Motor neuron (in vitro differentiated cells): ENCODE measurements around the gene CEP295NL. TPM values are rescaled to one million over a fixed set of nuclear protein-coding genes. Genes with fewer than 3 reads are reported as not detected.
"Not testable (repeated sequence)": the region's sequence is repeated elsewhere in the genome, so short reads cannot be mapped to it uniquely, and the experiment has no call there.

Experiments used
- ATAC-seq, 8 experiments: fragments of 200-7000 bp; cut with Tn5 transposase; replicated peaks in 6 of 8; 2 replicates each; pipeline ENCODE4 v1.8.0; 2021; ENCODE audit warnings: mild to moderate bottlenecking in 8 of 8, moderate library complexity in 8 of 8
- H3K27ac ChIP-seq, 2 donors: fragments of 250-450 bp; sonication (Bioruptor Pico); 2 replicates each; pipeline ENCODE4 v1.9.0; 2021; ENCODE audit warnings: antibody characterized with exemption in 2 of 2, mild to moderate bottlenecking in 2 of 2, moderate library complexity in 1 of 2
- H3K4me1 ChIP-seq, 2 donors: fragments of 250-450 bp; sonication (Bioruptor Pico); replicated peaks in 1 of 2; 2 replicates each; pipeline ENCODE4 v1.6.1; 2021; ENCODE audit warnings: antibody characterized with exemption in 2 of 2, mild to moderate bottlenecking in 2 of 2, moderate library complexity in 1 of 2
- H3K4me3 ChIP-seq, 5 donors: fragments of 250-450 bp; sonication (Bioruptor Pico); 2 replicates each; pipeline ENCODE4 v1.9.0; 2021; ENCODE audit warnings: antibody characterized with exemption in 5 of 5, mild to moderate bottlenecking in 5 of 5, moderate library complexity in 4 of 5
- WGBS, 10 experiments: fragments of 450-650 bp; shearing (Covaris generic); methylation state at CpG; one replicate each; pipeline ENCODE4 v1.0.0; 2022; 5-methylcytosine and 5-hydroxymethylcytosine counted together
- in situ Hi-C, 9 experiments: fragments of 400-800 bp; cut with MboI; loops; one replicate each; pipeline ENCODE4 v1.15.0; 2021; ENCODE audit warnings: low sequenced_read_pairs in 9 of 9, low pct_unique_long_range_greater_than_20kb in 2 of 9; ENCODE audit not compliant: unreplicated experiment in 9 of 9
- total RNA-seq, 8 experiments: library from RNA; unstranded; fragments of 300-600 nt; gene quantifications; 2 replicates each; pipeline versions ENCODE4 v1.2.3 to v1.2.4, GENCODE V29; 2022

The CEP295NL gene
- total RNA-seq, 8 experiments from 2014 or later: 0.29 to 1.7 (median 0.61) TPM

GRCh38 chr17:78910497-78911284 is 7.7 kb upstream of the CEP295NL start:
- WGBS, 10 experiments: 20 to 98% (median 90%) methylated on average over 1 to 10 of the region's 11 CpGs
- Histone ChIP-seq H3K27ac (no peak overlapping the region), H3K4me1 (peaks cover 0 to 12% of the 10 kb centered on the region in 2 donors), H3K4me3 (no peak overlapping the region)
- no peak for ATAC-seq
- in situ Hi-C loops: no loop called here

- ATAC-seq: no peak
- Histone ChIP-seq H3K4me1 (peaks cover 10 to 20% of the 10 kb centered on the region in 2 donors), H3K27ac (no peak overlapping the region), H3K4me3 (no peak overlapping the region)
- in situ Hi-C loops: no loop called here
- WGBS, 10 experiments: 0 to 74% (median 60%) methylated on average over 1 to 3 of the region's 4 CpGs; no CpG with 5 or more reads in 4 of the 10 experiments
Observed at GRCh38 chr17:78908426-78908825, 5.4 kb upstream of the CEP295NL start.

GRCh38 chr17:78905541-78905940 is 2.5 kb upstream of the CEP295NL start:
- no peak overlapping the region for H3K27ac ChIP-seq
- peaks cover 26 to 29% of the 10 kb centered on the region in 2 donors for H3K4me1 ChIP-seq
- in situ Hi-C loops: no loop called here
- WGBS, 10 experiments: 80 to 100% (median 100%) methylated on average over 1 to 7 of the region's 7 CpGs; no CpG with 5 or more reads in 2 of the 10 experiments
- H3K4me3 ChIP-seq: no peak overlapping the region
- ATAC-seq: no peak

- Histone ChIP-seq H3K4me1 (peaks cover 27 to 33% of the 10 kb centered on the region in 2 donors), H3K27ac (no peak overlapping the region), H3K4me3 (no peak overlapping the region)
- no peak for ATAC-seq
- WGBS, 10 experiments: 73 to 100% (median 90%) methylated on average over 2 to 6 of the region's 6 CpGs; no CpG with 5 or more reads in 5 of the 10 experiments
- in situ Hi-C loops: no loop called here
Observed at GRCh38 chr17:78905116-78905515, 2.1 kb upstream of the CEP295NL start.

- in situ Hi-C loops: no loop called here
- no peak for ATAC-seq
- WGBS, 10 experiments: 41 to 100% (median 93%) methylated on average over 1 to 8 of the region's 9 CpGs; no CpG with 5 or more reads in 5 of the 10 experiments
- peaks cover 34 to 41% of the 10 kb centered on the region in 2 donors for H3K4me1 ChIP-seq
- H3K4me3 ChIP-seq: no peak overlapping the region
- H3K27ac ChIP-seq: peak overlapping the region; percentile 89 to 90
Observed at GRCh38 chr17:78904371-78904770, 1.4 kb upstream of the CEP295NL start.

GRCh38 chr17:78902231-78902630 is 770 bp downstream of the CEP295NL start:
- Histone ChIP-seq H3K27ac (peak overlapping the region; percentile 89 to 90), H3K4me1 (peaks cover 50 to 58% of the 10 kb centered on the region in 2 donors)
- WGBS, 10 experiments: 40 to 100% (median 80%) methylated on average over 1 to 6 of the region's 8 CpGs; no CpG with 5 or more reads in 3 of the 10 experiments
- ATAC-seq, in situ Hi-C loops, H3K4me3 ChIP-seq: not testable (repeated sequence)

- peak overlapping the region; percentile 89 to 90 for H3K27ac ChIP-seq
- ATAC-seq: no peak
- in situ Hi-C loops: no loop called here
- no peak overlapping the region for H3K4me3 ChIP-seq
- H3K4me1 ChIP-seq: peaks cover 53 to 58% of the 10 kb centered on the region in 2 donors
- 77 to 100% (median 100%) methylated on average over 1 to 9 of the region's 10 CpGs; no CpG with 5 or more reads in 3 of the 10 experiments for WGBS, 10 experiments
Observed at GRCh38 chr17:78901806-78902205, 1.2 kb downstream of the CEP295NL start.

GRCh38 chr17:78900816-78901215 is 2.2 kb downstream of the CEP295NL start:
- no peak overlapping the region for H3K4me3 ChIP-seq
- no peak for ATAC-seq
- no peak overlapping the region for H3K27ac ChIP-seq
- H3K4me1 ChIP-seq: peaks cover 62 to 64% of the 10 kb centered on the region in 2 donors
- in situ Hi-C loops: no loop called here
- 70 to 100% (median 95%) methylated on average over 3 to 11 of the region's 29 CpGs; no CpG with 5 or more reads in 4 of the 10 experiments for WGBS, 10 experiments

GRCh38 chr17:78899361-78900260 is 3.4 kb downstream of the CEP295NL start:
- Histone ChIP-seq H3K4me1 (peaks cover 72 to 74% of the 10 kb centered on the region in 2 donors), H3K27ac (peak overlapping the region; percentile 49 to 77), H3K4me3 (no peak overlapping the region)
- in situ Hi-C loops: no loop called here
- WGBS, 10 experiments: 11 to 100% (median 30%) methylated on average over 1 to 8 of the region's 18 CpGs
- peak; percentile 54 to 81 (median 70) for ATAC-seq

- H3K4me1 ChIP-seq: peaks cover 67 to 71% of the 10 kb centered on the region in 2 donors
- WGBS, 10 experiments: 91% methylated on average over 4 of the region's 13 CpGs; no CpG with 5 or more reads in 9 of the 10 experiments
- in situ Hi-C loops: no loop called here
- ATAC-seq: no peak
- no peak overlapping the region for H3K4me3 ChIP-seq
- peak overlapping the region; percentile 49 to 77 for H3K27ac ChIP-seq
Observed at GRCh38 chr17:78898947-78899346, 4.1 kb downstream of the CEP295NL start.

GRCh38 chr17:78898075-78898836 is 4.7 kb downstream of the CEP295NL start:
- WGBS, 10 experiments: 68 to 100% (median 91%) methylated on average over 2 to 12 of the region's 17 CpGs; no CpG with 5 or more reads in 3 of the 10 experiments
- Histone ChIP-seq H3K4me1 (peaks cover 64 to 70% of the 10 kb centered on the region in 2 donors), H3K4me3 (no peak overlapping the region), H3K27ac (peak overlapping the region in 1 of 2 donors; percentile 49)
- in situ Hi-C loops: no loop called here
- peak in 1 of 8 experiments; percentile 7 for ATAC-seq

- no peak for ATAC-seq
- in situ Hi-C loops: no loop called here
- H3K4me3 ChIP-seq: no peak overlapping the region
- H3K4me1 ChIP-seq: peaks cover 63 to 68% of the 10 kb centered on the region in 2 donors
- 12 to 100% (median 87%) methylated on average over 2 to 4 of the region's 7 CpGs; no CpG with 5 or more reads in 5 of the 10 experiments for WGBS, 10 experiments
- no peak overlapping the region for H3K27ac ChIP-seq
Observed at GRCh38 chr17:78897664-78898047, 5.3 kb downstream of the CEP295NL start.
